SK-N-SH (cell line): ENCODE results near the gene PTN. TPM values are rescaled to one million over a fixed set of nuclear protein-coding genes. Genes with fewer than 3 reads are reported as not detected.

ENCODE experiments used
- CTCF ChIA-PET: fragments of 300-600, 350-600 bp; formaldehyde crosslinking; extraction: SDS; loops from one replicate; lab custom pipeline; 2021; lab: Yijun Ruan, JAX
- POLR2A ChIA-PET: fragments of 350-600 bp; sonication (Branson Sonifier 250); formaldehyde crosslinking; extraction: SDS; loops from one replicate; lab custom pipeline; 2020; ENCODE audit warnings: antibody characterized with exemption, inconsistent platforms; lab: Yijun Ruan, JAX
- DNase-seq: peaks from one replicate; pipeline ENCODE4 v3.0.0; 2012
- H2AFZ ChIP-seq: fragments of 200-600 bp; sonication (generic); 2 replicates; pipeline ENCODE4 v1.8.1; 2016; ENCODE audit warnings: antibody characterized with exemption, mild to moderate bottlenecking, low read depth
- H3F3A ChIP-seq: fragments of 200-600 bp; sonication (generic); replicated peaks from 2 replicates; pipeline ENCODE3; 2016; ENCODE audit warnings: antibody characterized with exemption, mild to moderate bottlenecking; ENCODE audit not compliant: insufficient read depth
- H3K27ac ChIP-seq, 2 experiments: fragments of 200-500 bp in 1 of 2; fragments of 200-600 bp in 1 of 2; sonication (Bioruptor generic) in 1 of 2; sonication (generic), shearing (Covaris generic) in 1 of 2; 2 replicates each; pipeline versions ENCODE4 v1.5.1 to v1.6.1; 2014 to 2016; ENCODE audit warnings: low read depth in 2 of 2, inconsistent platforms in 1 of 2, low read length in 1 of 2, mild to moderate bottlenecking in 1 of 2, mixed read lengths in 1 of 2
- H3K27me3 ChIP-seq: fragments of 200-600 bp; sonication (generic), shearing (Covaris generic); 2 replicates; pipeline ENCODE4 v1.6.1; 2016; ENCODE audit warnings: mixed run types; ENCODE audit not compliant: insufficient read depth
- H3K36me3 ChIP-seq, 2 experiments: fragments of 200-500 bp in 1 of 2; fragments of 200-600 bp in 1 of 2; sonication (Bioruptor generic) in 1 of 2; sonication (generic) in 1 of 2; replicated peaks in 1 of 2; 2 replicates each; pipeline versions ENCODE3 to v1.5.1; 2014 to 2016; ENCODE audit warnings: low read length in 1 of 2, mild to moderate bottlenecking in 1 of 2; ENCODE audit not compliant: insufficient read depth in 2 of 2, control insufficient read depth in 1 of 2
- H3K4me1 ChIP-seq, 2 experiments: fragments of 200-500 bp in 1 of 2; fragments of 200-600 bp in 1 of 2; sonication (Bioruptor generic) in 1 of 2; sonication (generic), shearing (Covaris generic) in 1 of 2; 2 replicates each; pipeline versions ENCODE4 v1.5.1 to v1.6.1; 2014 to 2016; ENCODE audit warnings: low read depth in 1 of 2, low read length in 1 of 2, mixed run types in 1 of 2; ENCODE audit not compliant: insufficient read depth in 2 of 2, control insufficient read depth in 1 of 2
- H3K4me2 ChIP-seq: fragments of 200-600 bp; sonication (generic), shearing (Covaris generic); 2 replicates; pipeline ENCODE4 v1.6.1; 2017; ENCODE audit warnings: mixed run types
- H3K4me3 ChIP-seq, 2 experiments: fragments of 200-500 bp in 1 of 2; fragments of 200-600 bp in 1 of 2; sonication (Bioruptor generic) in 1 of 2; sonication (generic), shearing (Covaris generic) in 1 of 2; 2 replicates each; pipeline versions ENCODE4 v1.5.1 to v1.8.1; 2014 to 2016; ENCODE audit warnings: low read depth in 2 of 2, inconsistent platforms in 1 of 2, low read length in 1 of 2, mild to moderate bottlenecking in 1 of 2, mixed read lengths in 1 of 2, moderate library complexity in 1 of 2
- H3K79me2 ChIP-seq: fragments of 200-600 bp; sonication (generic); 2 replicates; pipeline ENCODE4 v1.8.1; 2017; ENCODE audit warnings: mild to moderate bottlenecking; ENCODE audit not compliant: insufficient read depth
- H3K9ac ChIP-seq: fragments of 200-600 bp; sonication (generic); 2 replicates; pipeline ENCODE4 v1.6.1; 2017; ENCODE audit warnings: mixed run types
- H3K9me2 ChIP-seq: fragments of 200-600 bp; sonication (generic); 2 replicates; pipeline ENCODE4 v1.6.1; 2017; ENCODE audit warnings: mixed run types
- H3K9me3 ChIP-seq: fragments of 200-600 bp; sonication (generic); 2 replicates; pipeline ENCODE4 v1.6.1; 2017; ENCODE audit warnings: mixed run types, mild to moderate bottlenecking, moderate library complexity
- H4K20me1 ChIP-seq: fragments of 200-600 bp; sonication (generic); 2 replicates; pipeline ENCODE4 v1.6.1; 2017; ENCODE audit warnings: mild to moderate bottlenecking, mixed run types; ENCODE audit not compliant: insufficient read depth
- CHD2 ChIP-seq: fragments of 150-350 bp; IDR thresholded peaks from 2 replicates; pipeline ENCODE4 v1.6.1; 2018; ENCODE audit warnings: low read length; ENCODE audit not compliant: partially characterized antibody
- ELF1 ChIP-seq: IDR thresholded peaks from 2 replicates; pipeline ENCODE4 v1.4.0; 2012
- EP300 ChIP-seq, 2 experiments: IDR thresholded peaks; 2 replicates each; pipeline versions ENCODE4 v1.4.0 to v1.6.1; 2012; ENCODE audit warnings: borderline replicate concordance in 1 of 2, low read depth in 1 of 2, low read length in 1 of 2
- FOXM1 ChIP-seq: IDR thresholded peaks from 2 replicates; pipeline ENCODE4 v1.4.0; 2012; ENCODE audit warnings: low read depth, mild to moderate bottlenecking
- GABPA ChIP-seq: IDR thresholded peaks from 2 replicates; pipeline ENCODE4 v1.4.0; 2012; ENCODE audit warnings: low read depth, mild to moderate bottlenecking
- GATA2 ChIP-seq: sonication (generic); formaldehyde crosslinking; IDR thresholded peaks from 2 replicates; pipeline ENCODE4 v1.5.0; 2020; ENCODE audit warnings: mild to moderate bottlenecking, missing genetic modification reagents
- JUND ChIP-seq: IDR thresholded peaks from 2 replicates; pipeline ENCODE4 v1.4.0; 2012
- MEF2A ChIP-seq: IDR thresholded peaks from 2 replicates; pipeline ENCODE4 v1.4.0; 2012; ENCODE audit warnings: low read depth, borderline replicate concordance
- MXI1 ChIP-seq: IDR thresholded peaks from 2 replicates; pipeline ENCODE4 v1.6.1; 2012; ENCODE audit warnings: mild to moderate bottlenecking, low read depth, low read length, improper control_type of control experiment
- NFIC ChIP-seq: IDR thresholded peaks from 2 replicates; pipeline ENCODE4 v1.4.0; 2012; ENCODE audit warnings: borderline replicate concordance
- NRF1 ChIP-seq: IDR thresholded peaks from 2 replicates; pipeline ENCODE4 v1.6.1; 2012; ENCODE audit warnings: low read depth, mild to moderate bottlenecking, low read length
- RAD21 ChIP-seq: IDR thresholded peaks from 2 replicates; pipeline ENCODE4 v1.6.1; 2012; ENCODE audit warnings: mild to moderate bottlenecking, low read length
- RCOR1 ChIP-seq: fragments of 150-350 bp; IDR thresholded peaks from 2 replicates; pipeline ENCODE4 v1.6.1; 2017; ENCODE audit warnings: antibody characterized with exemption, low read length
- REST ChIP-seq: IDR thresholded peaks from 2 replicates; pipeline ENCODE4 v1.6.1; 2012; ENCODE audit warnings: mild to moderate bottlenecking, low read depth, low read length, moderate library complexity
- RFX5 ChIP-seq: IDR thresholded peaks from 2 replicates; pipeline ENCODE4 v1.6.1; 2012; ENCODE audit warnings: mild to moderate bottlenecking, improper control_type of control experiment, low read length
- SIN3A ChIP-seq: IDR thresholded peaks from 2 replicates; pipeline ENCODE4 v1.6.1; 2012; ENCODE audit warnings: low read depth, mild to moderate bottlenecking, low read length, moderate library complexity, borderline replicate concordance
- USF1 ChIP-seq: IDR thresholded peaks from 2 replicates; pipeline ENCODE4 v1.4.0; 2012; ENCODE audit warnings: low read depth, borderline replicate concordance
- YY1 ChIP-seq: IDR thresholded peaks from 2 replicates; pipeline ENCODE4 v1.4.0; 2012; ENCODE audit warnings: low read depth, mild to moderate bottlenecking
- WGBS: methylation state at CpG from one replicate; pipeline ENCODE4 v1.1.6; 2017; ENCODE audit warnings: low lambda C conversion rate; 5-methylcytosine and 5-hydroxymethylcytosine counted together
- polyA plus RNA-seq, 3 experiments: library from polyadenylated mRNA; depleted of rRNA; stranded (reverse); fragments of >200 nt; gene quantifications; 2 replicates each; pipeline ENCODE4 v1.2.3, GENCODE V29; 2012
- TF ChIP-seq, protein P1 (sequence below): IDR thresholded peaks from 2 replicates; pipeline ENCODE4 v1.4.0; 2012; ENCODE audit warnings: low read depth, borderline replicate concordance
- TF ChIP-seq, protein P2 (sequence below): fragments of 150-350 bp; IDR thresholded peaks from 2 replicates; pipeline ENCODE4 v1.6.1; 2017; ENCODE audit warnings: antibody characterized with exemption, low read length, low read depth, borderline replicate concordance

The PTN gene
- polyA plus RNA-seq, 1 of the 3 experiments (the other 2 are of a cell fraction) = 23.7 TPM

GRCh38 chr7:137388916-137389315 lies 45.4 kb upstream of the PTN start (continued):
- TF ChIP-seq, protein P1, sequence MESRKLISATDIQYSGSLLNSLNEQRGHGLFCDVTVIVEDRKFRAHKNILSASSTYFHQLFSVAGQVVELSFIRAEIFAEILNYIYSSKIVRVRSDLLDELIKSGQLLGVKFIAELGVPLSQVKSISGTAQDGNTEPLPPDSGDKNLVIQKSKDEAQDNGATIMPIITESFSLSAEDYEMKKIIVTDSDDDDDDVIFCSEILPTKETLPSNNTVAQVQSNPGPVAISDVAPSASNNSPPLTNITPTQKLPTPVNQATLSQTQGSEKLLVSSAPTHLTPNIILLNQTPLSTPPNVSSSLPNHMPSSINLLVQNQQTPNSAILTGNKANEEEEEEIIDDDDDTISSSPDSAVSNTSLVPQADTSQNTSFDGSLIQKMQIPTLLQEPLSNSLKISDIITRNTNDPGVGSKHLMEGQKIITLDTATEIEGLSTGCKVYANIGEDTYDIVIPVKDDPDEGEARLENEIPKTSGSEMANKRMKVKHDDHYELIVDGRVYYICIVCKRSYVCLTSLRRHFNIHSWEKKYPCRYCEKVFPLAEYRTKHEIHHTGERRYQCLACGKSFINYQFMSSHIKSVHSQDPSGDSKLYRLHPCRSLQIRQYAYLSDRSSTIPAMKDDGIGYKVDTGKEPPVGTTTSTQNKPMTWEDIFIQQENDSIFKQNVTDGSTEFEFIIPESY = no peak
- no peak for TF ChIP-seq MXI1
- no peak for TF ChIP-seq RAD21
- TF ChIP-seq, all 33 proteins: peak for 0

DNA sequence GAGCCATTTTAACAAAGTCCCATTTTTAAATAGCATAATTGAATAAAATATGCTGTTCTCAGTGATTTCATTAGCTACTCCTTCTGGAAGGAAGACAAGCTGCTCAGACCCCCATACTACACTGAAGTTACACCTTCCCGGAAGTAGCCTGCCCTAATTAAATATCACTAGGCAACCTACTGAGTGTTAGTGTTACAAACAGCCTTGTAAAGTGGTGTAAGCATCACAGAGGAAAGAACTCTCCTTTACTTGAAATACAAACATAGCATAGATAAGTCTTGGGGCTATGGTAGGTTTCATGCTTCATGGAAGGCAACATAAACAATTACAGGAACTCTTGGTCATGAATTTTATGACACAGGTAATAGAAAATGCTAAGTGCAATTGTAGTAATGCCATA lies 43.4 kb upstream of the PTN start:
- no peak for DNase-seq
- H3F3A ChIP-seq = no peaks in the 10 kb centered on the region
- ChIA-PET POLR2A (no interaction called here), CTCF (no interaction called here)
- no peak overlapping the region for H3K9ac ChIP-seq
- H4K20me1 ChIP-seq = no peaks in the 10 kb centered on the region
- H3K27ac ChIP-seq = no peak overlapping the region
- no peaks in the 10 kb centered on the region for H3K9me2 ChIP-seq
- H3K27me3 ChIP-seq = no peaks in the 10 kb centered on the region
- H3K9me3 ChIP-seq = no peaks in the 10 kb centered on the region
- peaks cover 0 to 5% of the 10 kb centered on the region in 2 experiments for H3K36me3 ChIP-seq
- H2AFZ ChIP-seq = no peak overlapping the region
- H3K79me2 ChIP-seq = no peaks in the 10 kb centered on the region
- no peak overlapping the region for H3K4me2 ChIP-seq
- no peak overlapping the region for H3K4me3 ChIP-seq
- TF ChIP-seq MXI1 (no peak), SIN3A (no peak), YY1 (no peak), GABPA (no peak), RCOR1 (no peak), CHD2 (no peak), USF1 (no peak), RFX5 (no peak), REST (no peak), ELF1 (no peak), NRF1 (no peak), JUND (no peak), MEF2A (no peak), GATA2 (CRISPR knock-in tag) (no peak), EP300 (IDR thresholded peaks at IDR 0.05; ENCODE audit: borderline replicate concordance in 1 of 2, low read depth in 1 of 2, low read length in 1 of 2) (no peak), FOXM1 (no peak), NFIC (no peak), RAD21 (no peak)
- TF ChIP-seq, protein P2, sequence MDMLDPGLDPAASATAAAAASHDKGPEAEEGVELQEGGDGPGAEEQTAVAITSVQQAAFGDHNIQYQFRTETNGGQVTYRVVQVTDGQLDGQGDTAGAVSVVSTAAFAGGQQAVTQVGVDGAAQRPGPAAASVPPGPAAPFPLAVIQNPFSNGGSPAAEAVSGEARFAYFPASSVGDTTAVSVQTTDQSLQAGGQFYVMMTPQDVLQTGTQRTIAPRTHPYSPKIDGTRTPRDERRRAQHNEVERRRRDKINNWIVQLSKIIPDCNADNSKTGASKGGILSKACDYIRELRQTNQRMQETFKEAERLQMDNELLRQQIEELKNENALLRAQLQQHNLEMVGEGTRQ = no peak
- H3K4me1 ChIP-seq = no peaks in the 10 kb centered on the region
- WGBS = 83% methylated on average over 1 of the region's 1 CpG
